Memory B cell (primary cell): ENCODE data around the gene POU3F1.
"Not testable (repeated sequence)": the region's sequence is repeated elsewhere in the genome, so short reads cannot be mapped to it uniquely, and the experiment has no call there.

ENCODE experiments used
- ATAC-seq: fragments of 150-1000 bp; cut with Tn5 transposase; 2 replicates; pipeline ENCODE4 v1.10.0; 2021; ENCODE audit warnings: low read depth, mild to moderate bottlenecking, moderate library complexity
- DNase-seq, 2 donors: peaks; one replicate each; pipeline ENCODE4 v3.0.0; 2022; ENCODE audit warnings: low spot score in 2 of 2
- H3K27ac Mint-ChIP-seq: one replicate; pipeline ENCODE4 v1.8.0; 2022; ENCODE audit warnings: mild to moderate bottlenecking, moderate library complexity, mixed read lengths
- H3K27me3 Mint-ChIP-seq: one replicate; pipeline ENCODE4 v1.8.0; 2022; ENCODE audit warnings: mixed read lengths
- H3K36me3 Mint-ChIP-seq: one replicate; pipeline ENCODE4 v1.8.0; 2022; ENCODE audit warnings: mild to moderate bottlenecking, mixed read lengths
- H3K4me1 Mint-ChIP-seq: one replicate; pipeline ENCODE4 v1.8.0; 2022; ENCODE audit warnings: mixed read lengths
- H3K4me3 Mint-ChIP-seq: one replicate; pipeline ENCODE4 v1.8.0; 2022; ENCODE audit warnings: mild to moderate bottlenecking, moderate library complexity, mixed read lengths
- H3K9me3 Mint-ChIP-seq: one replicate; pipeline ENCODE4 v1.8.0; 2022; ENCODE audit warnings: mixed read lengths

POU3F1 gene

GRCh38 chr1:38047603-38048141 lies 1.1 kb upstream of the POU3F1 start:
- H3K9me3 Mint-ChIP-seq = no peaks in the 10 kb centered on the region
- no peak overlapping the region for H3K27ac Mint-ChIP-seq
- peaks cover 10% of the 10 kb centered on the region for H3K27me3 Mint-ChIP-seq
- H3K4me3 Mint-ChIP-seq = peak overlapping the region; percentile 88
- H3K36me3 Mint-ChIP-seq = no peaks in the 10 kb centered on the region
- DNase-seq (no peak), ATAC-seq (no peak)
- H3K4me1 Mint-ChIP-seq = peaks cover 16% of the 10 kb centered on the region

DNA sequence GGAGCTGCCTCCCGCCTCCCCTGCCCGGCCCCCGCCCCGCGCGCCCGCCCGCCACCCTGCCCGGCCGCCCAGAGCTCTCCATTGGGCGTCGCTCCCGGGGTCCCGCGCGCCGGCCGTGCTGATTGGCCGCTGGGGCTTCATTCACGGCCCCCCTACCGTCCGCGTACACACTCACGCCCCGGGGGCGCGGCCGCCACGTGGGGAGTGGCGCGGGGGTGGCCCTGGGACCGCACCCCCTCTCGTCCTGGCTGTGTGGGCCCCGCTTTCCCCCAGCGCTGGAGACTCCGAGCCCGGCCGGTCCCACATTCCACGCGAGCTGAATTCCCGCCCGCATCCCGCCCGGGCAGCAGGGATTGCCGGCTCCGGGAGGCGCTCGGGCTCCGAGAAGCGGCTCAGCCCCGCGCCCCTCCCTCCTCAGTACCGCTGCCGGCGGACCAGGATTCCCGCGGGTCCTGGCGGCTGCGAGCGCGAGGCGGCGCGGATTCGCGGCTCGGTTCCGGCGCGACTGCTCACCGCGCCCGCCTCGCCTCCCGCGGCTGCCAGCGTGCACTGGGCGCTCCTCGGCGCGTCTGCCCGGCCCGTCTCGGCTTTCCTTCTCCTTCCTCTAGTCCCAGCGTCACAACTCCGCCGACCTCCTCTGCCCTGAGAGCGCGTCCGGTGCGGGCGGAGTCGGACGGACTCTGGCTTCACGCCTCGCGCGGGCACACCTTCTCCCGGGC lies 450 bp upstream of the POU3F1 start:
- H3K9me3 Mint-ChIP-seq = no peaks in the 10 kb centered on the region
- peaks cover 11% of the 10 kb centered on the region for H3K4me1 Mint-ChIP-seq
- H3K27me3 Mint-ChIP-seq = peaks cover 15% of the 10 kb centered on the region
- no peak overlapping the region for H3K27ac Mint-ChIP-seq
- no peaks in the 10 kb centered on the region for H3K36me3 Mint-ChIP-seq
- ATAC-seq = peak; percentile 81
- peak overlapping the region; percentile 88 for H3K4me3 Mint-ChIP-seq
- peak; percentile 55 to 65 for DNase-seq

DNA sequence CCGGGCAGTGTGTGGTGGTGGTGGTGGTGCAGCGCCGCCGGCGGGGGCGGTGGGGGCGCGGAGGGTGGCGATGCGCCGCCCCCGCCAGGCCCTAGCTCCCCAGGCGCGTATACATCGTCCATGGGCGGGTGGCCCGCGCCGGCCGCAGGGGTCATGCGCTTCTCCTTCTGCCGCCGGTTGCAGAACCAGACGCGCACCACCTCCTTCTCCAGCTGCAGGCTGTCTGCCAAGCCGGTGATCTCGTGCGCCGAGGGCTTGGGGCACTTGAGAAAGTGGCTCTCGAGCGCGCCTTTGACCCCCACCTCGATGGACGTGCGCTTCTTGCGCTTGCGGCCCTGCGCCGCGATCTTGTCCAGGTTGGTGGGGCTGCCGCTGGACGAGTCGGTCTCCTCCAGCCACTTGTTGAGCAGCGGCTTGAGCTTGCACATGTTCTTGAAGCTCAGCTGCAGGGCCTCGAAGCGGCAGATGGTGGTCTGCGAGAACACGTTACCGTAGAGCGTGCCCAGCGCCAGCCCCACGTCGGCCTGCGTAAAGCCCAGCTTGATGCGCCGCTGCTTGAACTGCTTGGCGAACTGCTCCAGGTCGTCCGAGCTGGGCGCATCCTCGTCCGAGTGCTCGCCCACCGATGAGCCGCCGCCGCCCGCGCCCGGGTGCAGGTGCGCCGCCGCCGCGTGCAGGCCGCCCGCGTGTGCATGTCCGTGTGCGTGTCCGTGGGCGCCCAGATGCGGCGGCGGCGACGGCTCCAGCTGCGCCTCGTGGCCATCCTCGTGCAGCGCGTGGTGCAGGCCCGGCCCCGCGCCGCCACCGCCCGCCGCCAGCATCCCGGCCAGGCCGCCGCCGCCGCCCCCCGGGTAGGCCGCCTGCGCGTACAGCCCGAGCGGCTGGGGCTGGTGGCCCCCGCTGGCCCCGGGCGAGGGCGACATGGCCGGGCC lies 926 bp downstream of the POU3F1 start:
- H3K27ac Mint-ChIP-seq = no peak overlapping the region
- DNase-seq (peak in 1 of 2 donors; percentile 38), ATAC-seq (no peak)
- H3K36me3 Mint-ChIP-seq = no peaks in the 10 kb centered on the region
- peaks cover 6% of the 10 kb centered on the region for H3K4me1 Mint-ChIP-seq
- H3K4me3 Mint-ChIP-seq = no peak overlapping the region
- peaks cover 18% of the 10 kb centered on the region for H3K27me3 Mint-ChIP-seq
- H3K9me3 Mint-ChIP-seq = no peaks in the 10 kb centered on the region

- DNase-seq (peak in 1 of 2 donors; percentile 36), ATAC-seq (no peak)
- H3K27ac Mint-ChIP-seq = peak overlapping the region; percentile 53
- no peaks in the 10 kb centered on the region for H3K36me3 Mint-ChIP-seq
- no peaks in the 10 kb centered on the region for H3K9me3 Mint-ChIP-seq
- peak overlapping the region; percentile 81 for H3K4me3 Mint-ChIP-seq
- H3K4me1 Mint-ChIP-seq = peaks cover 8% of the 10 kb centered on the region
- H3K27me3 Mint-ChIP-seq = peaks cover 25% of the 10 kb centered on the region
These were observed 2.1 kb downstream of the POU3F1 start for GRCh38 chr1:38044221-38045215.

- peaks cover 8% of the 10 kb centered on the region for H3K4me1 Mint-ChIP-seq
These were observed 3.4 kb downstream of the POU3F1 start for GRCh38 chr1:38043036-38043747.

GRCh38 chr1:38041936-38042834 lies 4.4 kb downstream of the POU3F1 start:
- peaks cover 8% of the 10 kb centered on the region for H3K4me1 Mint-ChIP-seq
- no peak for ATAC-seq
- H3K27me3 Mint-ChIP-seq = peaks cover 28% of the 10 kb centered on the region
- H3K9me3 Mint-ChIP-seq = no peaks in the 10 kb centered on the region
- no peaks in the 10 kb centered on the region for H3K36me3 Mint-ChIP-seq
- DNase-seq = no peak
- no peak overlapping the region for H3K27ac Mint-ChIP-seq
- no peak overlapping the region for H3K4me3 Mint-ChIP-seq

More at GRCh38 chr1:38043036-38043747, 3.4 kb downstream of the POU3F1 start:
- no peak for DNase-seq
- H3K4me3 Mint-ChIP-seq = no peak overlapping the region
- no peak for ATAC-seq
- H3K9me3 Mint-ChIP-seq = no peaks in the 10 kb centered on the region
- H3K36me3 Mint-ChIP-seq = no peaks in the 10 kb centered on the region
- H3K27ac Mint-ChIP-seq = no peak overlapping the region
- peaks cover 28% of the 10 kb centered on the region for H3K27me3 Mint-ChIP-seq

DNA sequence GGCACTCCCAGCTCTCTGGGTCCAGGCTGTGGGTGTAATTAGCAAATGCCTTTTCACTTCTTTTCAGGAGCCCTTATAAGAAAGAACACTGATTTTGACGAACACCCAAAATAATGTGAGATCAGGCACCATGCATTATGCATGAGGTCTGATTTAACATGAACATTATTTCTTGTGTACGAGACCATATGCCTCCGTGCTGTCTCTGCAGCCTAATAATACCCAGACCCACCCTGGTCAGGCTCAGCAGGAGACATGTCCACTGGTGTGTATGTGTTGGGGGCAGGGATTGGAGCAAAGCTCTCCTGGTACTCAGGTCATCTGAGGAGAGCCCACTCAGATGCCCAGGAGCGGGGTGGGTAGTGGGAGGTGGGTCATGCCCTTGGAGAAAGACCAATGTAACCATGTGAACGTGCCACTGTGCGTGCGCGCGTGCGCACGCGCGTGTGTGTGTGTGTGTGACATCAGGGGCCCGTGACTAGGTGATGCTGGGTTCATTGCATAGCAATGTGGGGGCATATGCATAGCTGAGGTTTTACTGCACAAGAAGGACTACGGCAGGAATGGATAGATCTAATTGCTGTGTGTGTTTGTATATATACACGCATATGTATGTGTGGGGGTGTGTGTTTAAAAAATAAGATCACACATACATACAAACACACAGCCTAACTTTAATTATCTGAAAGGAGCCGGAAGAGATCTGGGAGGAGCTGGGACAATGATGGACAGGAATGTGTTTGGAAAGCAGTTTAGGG lies 7.1 kb downstream of the POU3F1 start:
- H3K4me3 Mint-ChIP-seq = no peak overlapping the region
- H3K4me1 Mint-ChIP-seq = peaks cover 8% of the 10 kb centered on the region
- DNase-seq = no peak
- no peaks in the 10 kb centered on the region for H3K9me3 Mint-ChIP-seq
- H3K27ac Mint-ChIP-seq = no peak overlapping the region
- ATAC-seq = no peak
- H3K27me3 Mint-ChIP-seq = peaks cover 34% of the 10 kb centered on the region
- peaks cover 2% of the 10 kb centered on the region for H3K36me3 Mint-ChIP-seq

DNA sequence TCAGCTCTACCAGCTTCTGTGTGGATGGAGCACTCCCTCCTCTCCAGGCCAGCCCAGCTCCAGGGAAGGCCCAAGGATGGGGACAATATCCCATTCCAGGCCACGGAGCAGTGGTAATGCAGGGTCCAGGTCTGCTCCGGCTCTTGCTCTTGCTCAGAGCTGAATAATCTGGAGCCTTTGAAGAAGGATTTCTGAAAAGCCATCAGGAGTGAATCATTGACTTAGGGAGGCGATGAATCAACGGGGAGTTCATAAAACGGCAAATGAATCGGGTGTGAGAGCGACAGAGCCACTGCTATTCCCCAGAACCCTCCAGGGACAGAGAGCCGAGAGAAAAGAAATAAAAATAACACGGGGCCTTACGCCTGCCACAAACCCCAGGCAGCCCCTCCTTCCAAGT lies 7.7 kb downstream of the POU3F1 start:
- no peaks in the 10 kb centered on the region for H3K9me3 Mint-ChIP-seq
- peaks cover 35% of the 10 kb centered on the region for H3K27me3 Mint-ChIP-seq
- H3K36me3 Mint-ChIP-seq = peaks cover 2% of the 10 kb centered on the region
- ATAC-seq (no peak), DNase-seq (no peak)
- no peak overlapping the region for H3K27ac Mint-ChIP-seq
- H3K4me3 Mint-ChIP-seq = no peak overlapping the region
- peaks cover 8% of the 10 kb centered on the region for H3K4me1 Mint-ChIP-seq

GRCh38 chr1:38037221-38037939 lies 9.2 kb downstream of the POU3F1 start:
- no peak for ATAC-seq
- peaks cover 24% of the 10 kb centered on the region for H3K27me3 Mint-ChIP-seq
- no peak for DNase-seq

GRCh38 chr1:38034871-38035270 lies 11.7 kb downstream of the POU3F1 start:
- DNase-seq = no peak
- Mint-ChIP-seq H3K27me3 (peaks cover 17% of the 10 kb centered on the region), H3K4me3 (no peak overlapping the region), H3K9me3 (no peaks in the 10 kb centered on the region), H3K36me3 (peaks cover 2% of the 10 kb centered on the region), H3K27ac (no peak overlapping the region), H3K4me1 (peaks cover 7% of the 10 kb centered on the region)
- ATAC-seq = no peak

More at GRCh38 chr1:38037221-38037939, 9.2 kb downstream of the POU3F1 start:
- Mint-ChIP-seq H3K9me3 (no peaks in the 10 kb centered on the region), H3K27ac (no peak overlapping the region), H3K36me3 (peaks cover 2% of the 10 kb centered on the region), H3K4me3 (no peak overlapping the region), H3K4me1 (peaks cover 4% of the 10 kb centered on the region)

GRCh38 chr1:38032992-38033391 lies 13.6 kb downstream of the POU3F1 start:
- peaks cover 10% of the 10 kb centered on the region for H3K4me1 Mint-ChIP-seq
- not testable (repeated sequence) for H3K36me3 Mint-ChIP-seq, H3K27ac Mint-ChIP-seq, DNase-seq, ATAC-seq, H3K9me3 Mint-ChIP-seq, H3K4me3 Mint-ChIP-seq
- peaks cover 10% of the 10 kb centered on the region for H3K27me3 Mint-ChIP-seq
